OCI-LY7 (cell line): Measurements from ENCODE around the gene SAPCD1.

Source experiments
- CTCF ChIP-seq: fragments of 200-600 bp; sonication (generic); conservative IDR thresholded peaks from 2 replicates; pipeline ENCODE4 v1.5.1; 2014; ENCODE audit warnings: mild to moderate bottlenecking, antibody characterized with exemption, low read length, moderate library complexity, mixed read lengths
- EZH2phosphoT487 ChIP-seq: fragments of 200-600 bp; sonication (generic); IDR thresholded peaks from 2 replicates; pipeline ENCODE4 v1.6.1; 2018; ENCODE audit warnings: low read depth, borderline replicate concordance, mild to moderate bottlenecking, mixed run types, antibody characterized with exemption, low read length, moderate library complexity, mixed read lengths

GRCh38 chr6:31723980-31724691, 38.3 kb upstream of the SAPCD1 start:
- no peak for TF ChIP-seq EZH2phosphoT487
- no peak for TF ChIP-seq CTCF
